HEK293 (cell line): ENCODE results near the gene SHROOM4.

ENCODE experiments used
- CTCF ChIP-seq: fragments of 450-650 bp; formaldehyde crosslinking; IDR thresholded peaks from 2 replicates; pipeline ENCODE4 v1.5.1; 2016; ENCODE audit warnings: missing biosample characterization, missing genetic modification characterization
- HOXA7 ChIP-seq: sonication (generic); formaldehyde crosslinking; IDR thresholded peaks from 2 replicates; pipeline ENCODE4 v1.8.1; 2022; ENCODE audit warnings: missing genetic modification reagents, borderline replicate concordance
- ZBTB7A ChIP-seq: fragments of 450-650 bp; formaldehyde crosslinking; IDR thresholded peaks from 2 replicates; pipeline ENCODE4 v1.5.1; 2016; ENCODE audit warnings: low read depth, missing biosample characterization, missing genetic modification characterization
- ZNF549 ChIP-seq: fragments of 450-650 bp; IDR thresholded peaks from 2 replicates; pipeline ENCODE4 v1.5.1; 2018; ENCODE audit warnings: missing biosample characterization, missing genetic modification characterization, mild to moderate bottlenecking, inconsistent platforms, moderate library complexity
- ZNF704 ChIP-seq: fragments of 450-650 bp; formaldehyde crosslinking; IDR thresholded peaks from 2 replicates; pipeline ENCODE4 v1.5.1; 2016; ENCODE audit warnings: missing biosample characterization, missing genetic modification characterization

- no peak for TF ChIP-seq CTCF (tag by site-specific recombination)
- no peak for TF ChIP-seq HOXA7
- no peak for TF ChIP-seq ZNF704 (tag by site-specific recombination)
- no peak for TF ChIP-seq ZNF549 (tag by site-specific recombination)
- TF ChIP-seq ZBTB7A (tag by site-specific recombination): no peak
These were observed 49.5 kb upstream of the SHROOM4 start for GRCh38 chrX:50863471-50863870.
